ENCODE results near the gene LMO2. TPM values are rescaled to one million over a fixed set of nuclear protein-coding genes. Genes with fewer than 3 reads are reported as not detected.

Gene LMO2
- total RNA-seq, 1 donor from 2014 or later = 16.7 TPM

Other genes starting within 250 kb of the LMO2 start
- not detected for gene C11orf91, start 191.2 kb downstream of the LMO2 start, total RNA-seq
- 64.7 TPM for gene CD59, start 155.7 kb downstream of the LMO2 start, total RNA-seq
- 39.1 TPM for gene FBXO3, start 117.6 kb downstream of the LMO2 start, total RNA-seq
- gene CAPRIN1, start 159.7 kb upstream of the LMO2 start, total RNA-seq = 192 TPM
- 15.7 TPM for gene NAT10, start 213.6 kb upstream of the LMO2 start, total RNA-seq

Measured in skeletal muscle tissue (tissue), 1 donor.